Parathyroid adenoma (tissue), 2 donors: ENCODE measurements around the gene CLN5.

ENCODE experiments used
- H2AFZ ChIP-seq: fragments of 300-600 bp; sonication (generic); one replicate; pipeline ENCODE4 v1.7.0; 2017; ENCODE audit warnings: antibody characterized with exemption, mild to moderate bottlenecking
- H3K27ac ChIP-seq: fragments of 300-600 bp; sonication (generic); one replicate; pipeline ENCODE4 v1.7.0; 2017
- H3K27me3 ChIP-seq: fragments of 300-600 bp; sonication (generic); one replicate; pipeline ENCODE4 v1.7.0; 2017; ENCODE audit warnings: low read length; ENCODE audit not compliant: control insufficient read depth, insufficient read depth
- H3K36me3 ChIP-seq: fragments of 300-600 bp; sonication (generic); one replicate; pipeline ENCODE4 v1.7.0; 2017; ENCODE audit warnings: low read length; ENCODE audit not compliant: control insufficient read depth, insufficient read depth
- H3K4me1 ChIP-seq: fragments of 300-600 bp; sonication (generic); one replicate; pipeline ENCODE4 v1.7.0; 2017; ENCODE audit warnings: control low read depth
- H3K4me2 ChIP-seq: fragments of 300-600 bp; sonication (generic); one replicate; pipeline ENCODE4 v1.7.0; 2017; ENCODE audit warnings: low read length
- H3K4me3 ChIP-seq: fragments of 300-600 bp; sonication (generic); one replicate; pipeline ENCODE4 v1.7.0; 2017; ENCODE audit warnings: low read depth, low read length
- H3K79me2 ChIP-seq: fragments of 300-600 bp; sonication (generic); one replicate; pipeline ENCODE4 v1.7.0; 2017; ENCODE audit warnings: control low read depth
- H3K9ac ChIP-seq: fragments of 300-600 bp; sonication (generic); one replicate; pipeline ENCODE4 v1.7.0; 2017; ENCODE audit warnings: mild to moderate bottlenecking
- H3K9me3 ChIP-seq: fragments of 300-600 bp; sonication (generic); one replicate; pipeline ENCODE4 v1.7.0; 2017; ENCODE audit warnings: low read length; ENCODE audit not compliant: control insufficient read depth
- TF ChIP-seq, protein P1 (sequence below): fragments of 300-600 bp; sonication (generic); IDR thresholded peaks from one replicate; pipeline ENCODE4 v1.7.0; 2017; ENCODE audit warnings: antibody characterized with exemption, mild to moderate bottlenecking
- donor health status: primary hyperparathyroidism.

CLN5 gene

DNA sequence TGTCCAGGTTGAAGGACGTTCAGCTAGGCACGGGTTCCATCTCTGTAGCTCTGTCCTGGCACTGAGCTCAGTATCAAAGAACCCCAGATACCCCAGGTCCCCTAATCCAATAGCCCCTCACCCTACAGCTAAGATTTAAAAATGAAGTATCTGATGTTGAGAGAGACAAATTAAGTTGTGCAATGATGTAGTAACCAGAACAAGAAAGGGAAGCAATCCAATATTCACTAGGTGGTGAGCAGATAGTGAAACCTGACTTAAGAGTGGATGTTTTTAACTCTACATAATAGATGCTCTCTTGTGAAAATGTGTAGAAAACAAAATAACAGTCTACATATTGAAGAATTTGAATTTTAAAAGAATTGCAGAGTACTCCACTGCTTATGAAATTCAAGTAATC is 41.8 kb upstream of the CLN5 start:
- TF ChIP-seq, protein P1, sequence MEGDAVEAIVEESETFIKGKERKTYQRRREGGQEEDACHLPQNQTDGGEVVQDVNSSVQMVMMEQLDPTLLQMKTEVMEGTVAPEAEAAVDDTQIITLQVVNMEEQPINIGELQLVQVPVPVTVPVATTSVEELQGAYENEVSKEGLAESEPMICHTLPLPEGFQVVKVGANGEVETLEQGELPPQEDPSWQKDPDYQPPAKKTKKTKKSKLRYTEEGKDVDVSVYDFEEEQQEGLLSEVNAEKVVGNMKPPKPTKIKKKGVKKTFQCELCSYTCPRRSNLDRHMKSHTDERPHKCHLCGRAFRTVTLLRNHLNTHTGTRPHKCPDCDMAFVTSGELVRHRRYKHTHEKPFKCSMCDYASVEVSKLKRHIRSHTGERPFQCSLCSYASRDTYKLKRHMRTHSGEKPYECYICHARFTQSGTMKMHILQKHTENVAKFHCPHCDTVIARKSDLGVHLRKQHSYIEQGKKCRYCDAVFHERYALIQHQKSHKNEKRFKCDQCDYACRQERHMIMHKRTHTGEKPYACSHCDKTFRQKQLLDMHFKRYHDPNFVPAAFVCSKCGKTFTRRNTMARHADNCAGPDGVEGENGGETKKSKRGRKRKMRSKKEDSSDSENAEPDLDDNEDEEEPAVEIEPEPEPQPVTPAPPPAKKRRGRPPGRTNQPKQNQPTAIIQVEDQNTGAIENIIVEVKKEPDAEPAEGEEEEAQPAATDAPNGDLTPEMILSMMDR, result no peak
- H3K27ac ChIP-seq, result no peak overlapping the region
- H3K9me3 ChIP-seq, result no peaks in the 10 kb centered on the region
- H3K4me2 ChIP-seq, result no peak overlapping the region
- H3K79me2 ChIP-seq, result no peaks in the 10 kb centered on the region
- no peaks in the 10 kb centered on the region for H3K36me3 ChIP-seq
- no peak overlapping the region for H3K9ac ChIP-seq
- H2AFZ ChIP-seq, result no peak overlapping the region
- H3K27me3 ChIP-seq, result no peaks in the 10 kb centered on the region
- H3K4me1 ChIP-seq, result no peaks in the 10 kb centered on the region
- no peak overlapping the region for H3K4me3 ChIP-seq

- H3K4me3 ChIP-seq, result no peak overlapping the region
- H2AFZ ChIP-seq, result no peak overlapping the region
- no peaks in the 10 kb centered on the region for H3K36me3 ChIP-seq
- H3K27me3 ChIP-seq, result no peaks in the 10 kb centered on the region
- TF ChIP-seq, protein P1, result no peak
- H3K4me1 ChIP-seq, result no peaks in the 10 kb centered on the region
- H3K79me2 ChIP-seq, result no peaks in the 10 kb centered on the region
- no peak overlapping the region for H3K4me2 ChIP-seq
- H3K9me3 ChIP-seq, result no peaks in the 10 kb centered on the region
- H3K27ac ChIP-seq, result no peak overlapping the region
- H3K9ac ChIP-seq, result no peak overlapping the region
Measured at GRCh38 chr13:76953968-76954367, 37.9 kb upstream of the CLN5 start.

- H3K36me3 ChIP-seq, result no peaks in the 10 kb centered on the region
- H3K9me3 ChIP-seq, result no peaks in the 10 kb centered on the region
- no peaks in the 10 kb centered on the region for H3K4me1 ChIP-seq
- H3K9ac ChIP-seq, result no peak overlapping the region
- no peak overlapping the region for H3K27ac ChIP-seq
- no peaks in the 10 kb centered on the region for H3K79me2 ChIP-seq
- no peaks in the 10 kb centered on the region for H3K27me3 ChIP-seq
- no peak overlapping the region for H3K4me2 ChIP-seq
- TF ChIP-seq, protein P1, result no peak
- H3K4me3 ChIP-seq, result no peak overlapping the region
- no peak overlapping the region for H2AFZ ChIP-seq
Measured at GRCh38 chr13:76954538-76954937, 37.3 kb upstream of the CLN5 start.

DNA sequence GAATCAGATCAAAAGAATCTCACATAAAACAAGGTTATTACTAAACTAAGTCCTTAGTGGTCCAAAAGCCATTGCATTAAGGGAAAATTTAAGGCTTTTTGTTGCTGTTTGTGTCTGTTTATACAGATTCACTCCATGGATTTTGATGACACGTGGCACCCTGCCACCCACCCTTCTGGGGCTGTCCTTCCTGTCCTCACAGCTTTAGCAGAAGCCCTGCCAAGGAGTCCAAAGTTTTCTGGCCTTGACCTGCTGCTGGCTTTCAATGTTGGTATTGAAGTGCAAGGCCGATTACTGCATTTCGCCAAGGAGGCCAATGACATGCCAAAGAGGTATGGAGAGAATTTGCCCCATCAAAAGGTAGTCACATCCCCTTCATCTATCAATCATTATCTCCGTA is 36.7 kb upstream of the CLN5 start:
- Histone ChIP-seq H2AFZ (no peak overlapping the region), H3K27me3 (no peaks in the 10 kb centered on the region), H3K9me3 (no peaks in the 10 kb centered on the region), H3K79me2 (no peaks in the 10 kb centered on the region), H3K9ac (no peak overlapping the region), H3K4me2 (no peak overlapping the region), H3K4me3 (no peak overlapping the region), H3K36me3 (no peaks in the 10 kb centered on the region), H3K4me1 (no peaks in the 10 kb centered on the region), H3K27ac (no peak overlapping the region)
- TF ChIP-seq, protein P1, result no peak

DNA sequence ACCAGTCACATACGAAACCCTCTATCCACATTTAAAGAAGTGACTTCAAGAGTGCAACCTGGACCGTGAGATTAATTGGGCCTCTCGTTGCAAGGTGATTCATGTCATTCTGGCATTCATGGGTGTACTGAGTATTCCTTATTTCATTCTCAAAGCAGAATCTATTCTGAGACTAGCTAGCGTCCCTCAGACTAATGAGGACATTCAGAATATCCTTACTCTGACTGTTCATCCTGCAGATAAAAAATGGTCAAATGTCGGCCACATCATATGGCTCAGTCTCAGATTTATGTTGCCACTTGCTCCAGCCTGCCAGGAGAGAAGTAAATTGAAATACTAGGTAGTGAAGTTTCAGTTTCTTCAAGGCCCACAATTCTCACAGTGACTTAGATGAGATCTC is 36.2 kb upstream of the CLN5 start:
- H3K9me3 ChIP-seq, result no peaks in the 10 kb centered on the region
- TF ChIP-seq, protein P1, result no peak
- no peaks in the 10 kb centered on the region for H3K36me3 ChIP-seq
- H3K4me2 ChIP-seq, result no peak overlapping the region
- no peaks in the 10 kb centered on the region for H3K27me3 ChIP-seq
- no peak overlapping the region for H3K9ac ChIP-seq
- H3K4me3 ChIP-seq, result no peak overlapping the region
- H3K79me2 ChIP-seq, result no peaks in the 10 kb centered on the region
- no peaks in the 10 kb centered on the region for H3K4me1 ChIP-seq
- no peak overlapping the region for H2AFZ ChIP-seq
- no peak overlapping the region for H3K27ac ChIP-seq
